ENCODE data around the gene TGFA. TPM values are rescaled to one million over a fixed set of nuclear protein-coding genes. Genes with fewer than 3 reads are reported as not detected.

TGFA gene
- total and polyA plus RNA-seq, 12 donors = 0.17 to 3.4 (median 1.2) TPM

DNA sequence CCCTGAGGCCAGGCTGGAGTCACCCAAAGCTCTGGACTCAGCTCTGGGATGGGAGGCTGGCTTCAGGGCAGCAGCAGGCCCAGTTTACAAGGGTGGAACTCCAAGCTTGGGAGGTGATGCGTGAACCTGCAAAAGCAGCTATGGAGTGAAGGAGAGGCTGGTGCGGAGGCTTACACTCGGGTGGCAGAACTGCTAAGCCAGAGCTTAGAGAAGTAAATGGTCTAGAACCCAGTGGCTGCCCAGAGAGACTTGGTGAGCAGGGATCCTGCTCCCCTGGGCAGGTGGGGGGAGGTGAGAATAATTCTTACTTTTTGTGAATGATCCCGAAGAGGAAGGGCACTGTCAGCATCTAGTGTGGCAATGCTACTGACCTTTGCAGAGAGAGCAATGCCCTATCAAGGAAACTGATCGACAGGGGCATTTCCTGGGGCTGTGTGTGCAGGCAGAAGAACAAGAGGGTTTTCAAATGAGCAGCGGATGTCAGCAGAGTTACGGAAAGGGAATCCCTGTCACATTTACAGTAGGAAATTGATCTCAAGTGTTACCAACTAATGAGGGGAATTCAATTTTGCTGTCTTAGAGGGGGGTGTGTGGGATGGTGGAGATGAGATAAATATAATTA is 80.4 kb downstream of the TGFA start:
- Histone ChIP-seq H3K4me1 (peaks cover 0 to 72% (median 0%) of the 10 kb centered on the region in 9 donors), H3K4me3 (no peak overlapping the region), H3K27me3 (peaks cover 0 to 30% (median 0%) of the 10 kb centered on the region in 7 donors), H3K36me3 (no peaks in the 10 kb centered on the region), H3K9me3 (no peaks in the 10 kb centered on the region), H3K27ac (peak overlapping the region in 1 of 10 donors; percentile 37)
- TF ChIP-seq, protein P1, sequence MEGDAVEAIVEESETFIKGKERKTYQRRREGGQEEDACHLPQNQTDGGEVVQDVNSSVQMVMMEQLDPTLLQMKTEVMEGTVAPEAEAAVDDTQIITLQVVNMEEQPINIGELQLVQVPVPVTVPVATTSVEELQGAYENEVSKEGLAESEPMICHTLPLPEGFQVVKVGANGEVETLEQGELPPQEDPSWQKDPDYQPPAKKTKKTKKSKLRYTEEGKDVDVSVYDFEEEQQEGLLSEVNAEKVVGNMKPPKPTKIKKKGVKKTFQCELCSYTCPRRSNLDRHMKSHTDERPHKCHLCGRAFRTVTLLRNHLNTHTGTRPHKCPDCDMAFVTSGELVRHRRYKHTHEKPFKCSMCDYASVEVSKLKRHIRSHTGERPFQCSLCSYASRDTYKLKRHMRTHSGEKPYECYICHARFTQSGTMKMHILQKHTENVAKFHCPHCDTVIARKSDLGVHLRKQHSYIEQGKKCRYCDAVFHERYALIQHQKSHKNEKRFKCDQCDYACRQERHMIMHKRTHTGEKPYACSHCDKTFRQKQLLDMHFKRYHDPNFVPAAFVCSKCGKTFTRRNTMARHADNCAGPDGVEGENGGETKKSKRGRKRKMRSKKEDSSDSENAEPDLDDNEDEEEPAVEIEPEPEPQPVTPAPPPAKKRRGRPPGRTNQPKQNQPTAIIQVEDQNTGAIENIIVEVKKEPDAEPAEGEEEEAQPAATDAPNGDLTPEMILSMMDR (IDR thresholded peaks at IDR 0.05) = no peak
- DNase-seq = no peak
- 71 to 77% methylated on average over 7 of the region's 7 CpGs for WGBS, 2 donors
- ATAC-seq = no peak
- intact Hi-C loops (cut with DNase I) = no loop called here

DNA sequence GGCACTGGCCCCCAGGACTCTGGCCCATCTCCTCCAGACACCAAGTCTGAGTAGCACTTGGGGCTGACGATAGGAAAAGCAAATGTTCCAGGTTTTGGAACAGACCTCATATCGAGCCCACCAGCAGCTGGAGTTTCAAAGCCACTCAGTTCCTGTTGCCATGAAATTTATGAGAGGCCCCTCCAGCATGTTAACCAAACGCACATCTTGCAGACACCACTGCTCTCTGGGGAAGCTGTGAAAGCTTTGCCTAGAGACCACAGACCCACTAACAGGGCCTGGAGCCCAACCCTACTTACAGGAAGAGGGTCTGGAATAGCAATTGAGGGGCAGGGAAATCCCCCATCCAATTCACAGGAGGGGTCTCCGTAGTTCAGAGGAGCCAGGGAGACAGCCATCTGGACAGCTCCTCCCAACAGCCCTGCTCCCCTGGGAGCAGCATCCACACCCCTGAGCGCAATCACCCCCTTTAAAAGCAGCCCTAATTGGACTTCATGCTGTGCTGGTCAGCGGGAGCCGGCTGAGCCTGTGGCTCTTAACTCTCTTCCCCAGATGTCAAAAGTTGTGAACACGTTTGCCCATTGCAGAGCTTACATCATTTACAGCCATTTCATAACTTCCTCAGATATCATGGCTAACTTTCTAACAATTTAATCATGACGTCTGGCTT is 81.3 kb downstream of the TGFA start:
- no peak for DNase-seq
- Histone ChIP-seq H3K27ac (peak overlapping the region in 1 of 10 donors; percentile 14), H3K36me3 (no peaks in the 10 kb centered on the region), H3K9me3 (no peaks in the 10 kb centered on the region), H3K27me3 (peaks cover 0 to 27% (median 0%) of the 10 kb centered on the region in 7 donors), H3K4me1 (peaks cover 0 to 74% (median 4%) of the 10 kb centered on the region in 9 donors), H3K4me3 (no peak overlapping the region)
- no peak for ATAC-seq
- intact Hi-C loops (cut with DNase I) = no loop called here
- 56 to 58% methylated on average over 9 of the region's 9 CpGs for WGBS, 2 donors
- TF ChIP-seq, protein P1 (IDR thresholded peaks at IDR 0.05) = no peak

DNA sequence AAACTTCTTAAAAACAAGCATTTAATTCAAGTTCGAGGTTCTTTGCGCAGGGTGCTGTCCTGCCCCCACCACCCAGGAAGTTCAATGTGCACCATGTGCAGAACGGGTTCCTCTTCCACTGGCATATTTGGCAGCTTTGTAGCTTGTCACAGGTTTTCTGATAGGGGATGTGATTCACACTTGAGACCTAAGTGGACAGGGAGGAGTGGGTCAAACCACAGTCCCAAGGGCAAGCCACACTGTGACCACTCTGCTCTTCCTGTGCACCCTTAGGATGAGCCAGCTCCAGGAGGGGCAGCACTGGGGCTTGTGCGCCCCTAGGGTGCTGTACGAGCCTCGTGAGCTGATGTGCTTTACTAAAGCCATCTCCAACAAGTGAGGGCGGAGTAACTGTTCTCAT is 82.5 kb downstream of the TGFA start:
- Histone ChIP-seq H3K27ac (peak overlapping the region in 1 of 10 donors; percentile 2), H3K4me3 (no peak overlapping the region), H3K36me3 (no peaks in the 10 kb centered on the region), H3K4me1 (peaks cover 0 to 74% (median 4%) of the 10 kb centered on the region in 9 donors), H3K27me3 (peaks cover 0 to 15% (median 0%) of the 10 kb centered on the region in 7 donors), H3K9me3 (no peaks in the 10 kb centered on the region)
- peak in 1 of 2 donors; percentile 11 for DNase-seq
- intact Hi-C loops (cut with DNase I) = no loop called here
- TF ChIP-seq, protein P1 (IDR thresholded peaks at IDR 0.05) = no peak
- peak in 6 of 8 donors; percentile 38 to 85 (median 60) for ATAC-seq
- WGBS, 2 donors = 77 to 78% methylated on average over 7 of the region's 7 CpGs

DNA sequence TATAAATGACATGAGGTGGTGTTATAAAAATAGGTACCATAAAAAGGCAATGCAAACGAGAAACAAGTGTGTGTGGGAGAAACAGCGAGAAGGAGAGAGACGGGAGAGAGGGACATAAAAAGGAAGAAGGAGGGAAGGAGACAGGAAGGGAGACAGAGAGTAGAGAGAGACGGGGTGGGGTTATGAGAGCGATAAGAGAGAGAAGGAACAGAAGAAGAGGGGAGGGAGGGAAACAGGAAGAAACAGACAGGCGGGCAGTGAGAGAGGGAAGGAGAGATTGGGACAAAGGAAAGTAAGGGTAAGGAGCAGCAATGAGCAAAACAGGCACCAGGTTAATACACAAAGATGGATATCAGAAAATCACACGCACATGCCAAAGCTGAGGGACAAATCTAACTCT is 83.7 kb downstream of the TGFA start:
- TF ChIP-seq, protein P1 (IDR thresholded peaks at IDR 0.05) = no peak
- H3K4me1 ChIP-seq = peaks cover 0 to 65% (median 4%) of the 10 kb centered on the region in 9 donors

More for the DNA sequence above, 83.7 kb downstream of the TGFA start:
- Histone ChIP-seq H3K4me3 (no peak overlapping the region), H3K36me3 (no peaks in the 10 kb centered on the region), H3K27ac (no peak overlapping the region), H3K27me3 (peaks cover 0 to 8% (median 0%) of the 10 kb centered on the region in 7 donors), H3K9me3 (no peaks in the 10 kb centered on the region)
- no peak for ATAC-seq
- WGBS, 2 donors = 38 to 41% methylated on average over 7 of the region's 7 CpGs
- intact Hi-C loops (cut with DNase I) = no loop called here
- DNase-seq = no peak

Measured in heart right ventricle (tissue), 16 donors.